GM12878 (cell line): ENCODE measurements around the gene ENG.

Experiments used
- BHLHE40 ChIP-seq, 2 experiments: fragments of 450-650 bp in 1 of 2; IDR thresholded peaks; 2 replicates each; pipeline ENCODE4 v1.6.1; 2011 to 2017; ENCODE audit warnings: low read depth in 2 of 2, borderline replicate concordance in 1 of 2, improper control_type of control experiment in 1 of 2, low read length in 1 of 2, mild to moderate bottlenecking in 1 of 2
- CBX5 ChIP-seq: sonication (generic); IDR thresholded peaks from 2 replicates; pipeline ENCODE4 v1.6.1; 2016; ENCODE audit warnings: low read depth, moderate library complexity, mild to moderate bottlenecking, inconsistent platforms
- EP300 ChIP-seq, 2 experiments: fragments of 150-350 bp in 1 of 2; IDR thresholded peaks; 2 replicates each; pipeline ENCODE4 v1.6.1; 2011 to 2012; ENCODE audit warnings: low read depth in 2 of 2, low read length in 2 of 2, borderline replicate concordance in 1 of 2, improper control_type of control experiment in 1 of 2, inconsistent platforms in 1 of 2; ENCODE audit not compliant: control insufficient read depth in 1 of 2
- HDGF ChIP-seq: fragments of 450-650 bp; IDR thresholded peaks from 2 replicates; pipeline ENCODE4 v1.6.1; 2016; ENCODE audit warnings: antibody characterized with exemption
- JUND ChIP-seq: IDR thresholded peaks from 2 replicates; pipeline ENCODE4 v1.6.1; 2012; ENCODE audit warnings: low read depth, mild to moderate bottlenecking, low read length, improper control_type of control experiment, moderate library complexity
- NFYB ChIP-seq: IDR thresholded peaks from 2 replicates; pipeline ENCODE4 v1.6.1; 2011; ENCODE audit warnings: low read depth, mild to moderate bottlenecking, low read length, improper control_type of control experiment, moderate library complexity; ENCODE audit not compliant: insufficient read depth
- POLR2AphosphoS5 ChIP-seq: IDR thresholded peaks from 2 replicates; pipeline ENCODE4 v1.6.1; 2011; ENCODE audit warnings: mild to moderate bottlenecking, low read length, inconsistent platforms
- SREBF2 ChIP-seq: IDR thresholded peaks from 2 replicates; pipeline ENCODE4 v1.6.1; 2012; ENCODE audit warnings: mild to moderate bottlenecking, low read length
- TAF1 ChIP-seq: IDR thresholded peaks from 2 replicates; pipeline ENCODE4 v1.6.1; 2011; ENCODE audit warnings: mild to moderate bottlenecking, low read depth, low read length, borderline replicate concordance
- TCF12 ChIP-seq: IDR thresholded peaks from 2 replicates; pipeline ENCODE4 v1.6.1; 2011; ENCODE audit warnings: low read depth, mild to moderate bottlenecking, low read length
- TF ChIP-seq, protein P1 (sequence below), 3 experiments: IDR thresholded peaks in 2 of 3; conservative IDR thresholded peaks in 1 of 3; 2 replicates each; pipeline ENCODE4 v1.5.1; 2011; ENCODE audit warnings: low read depth in 3 of 3, low read length in 3 of 3, mild to moderate bottlenecking in 3 of 3, control low read depth in 2 of 3, moderate library complexity in 2 of 3, inconsistent platforms in 1 of 3, mixed read lengths in 1 of 3; ENCODE audit not compliant: control insufficient read depth in 2 of 3, insufficient read depth in 1 of 3; ENCODE audit errors: extremely low read depth in 1 of 3
- TF ChIP-seq, protein P2 (sequence below): IDR thresholded peaks from 2 replicates; pipeline ENCODE4 v1.6.1; 2011; ENCODE audit warnings: low read depth, low read length, improper control_type of control experiment, borderline replicate concordance

DNA sequence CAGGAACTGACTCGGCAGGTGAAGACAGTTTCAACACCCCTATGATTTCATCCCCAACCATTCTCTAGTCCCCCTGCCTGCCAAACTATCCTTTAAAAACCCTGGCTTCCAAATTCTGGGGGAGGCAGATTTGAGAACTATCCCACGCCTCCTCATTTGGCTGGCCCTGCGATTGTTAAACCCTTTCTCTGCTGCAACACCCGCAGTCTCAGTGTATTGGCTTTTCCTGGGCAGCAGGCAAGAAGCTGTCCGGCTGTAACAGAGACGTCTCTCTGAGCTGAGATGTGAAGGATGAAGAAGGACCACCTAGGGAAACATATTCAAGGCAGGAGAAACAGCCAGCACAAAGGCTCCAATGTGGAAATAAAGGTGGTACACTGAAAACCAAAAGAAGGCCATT, 38.4 kb upstream of the ENG start:
- TF ChIP-seq, protein P1, sequence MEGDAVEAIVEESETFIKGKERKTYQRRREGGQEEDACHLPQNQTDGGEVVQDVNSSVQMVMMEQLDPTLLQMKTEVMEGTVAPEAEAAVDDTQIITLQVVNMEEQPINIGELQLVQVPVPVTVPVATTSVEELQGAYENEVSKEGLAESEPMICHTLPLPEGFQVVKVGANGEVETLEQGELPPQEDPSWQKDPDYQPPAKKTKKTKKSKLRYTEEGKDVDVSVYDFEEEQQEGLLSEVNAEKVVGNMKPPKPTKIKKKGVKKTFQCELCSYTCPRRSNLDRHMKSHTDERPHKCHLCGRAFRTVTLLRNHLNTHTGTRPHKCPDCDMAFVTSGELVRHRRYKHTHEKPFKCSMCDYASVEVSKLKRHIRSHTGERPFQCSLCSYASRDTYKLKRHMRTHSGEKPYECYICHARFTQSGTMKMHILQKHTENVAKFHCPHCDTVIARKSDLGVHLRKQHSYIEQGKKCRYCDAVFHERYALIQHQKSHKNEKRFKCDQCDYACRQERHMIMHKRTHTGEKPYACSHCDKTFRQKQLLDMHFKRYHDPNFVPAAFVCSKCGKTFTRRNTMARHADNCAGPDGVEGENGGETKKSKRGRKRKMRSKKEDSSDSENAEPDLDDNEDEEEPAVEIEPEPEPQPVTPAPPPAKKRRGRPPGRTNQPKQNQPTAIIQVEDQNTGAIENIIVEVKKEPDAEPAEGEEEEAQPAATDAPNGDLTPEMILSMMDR (IDR thresholded peaks at IDR 0.05 in 2 of 3, conservative IDR thresholded peaks at IDR 0.05 in 1 of 3; ENCODE audit: control insufficient read depth in 2 of 3, extremely low read depth in 1 of 3, insufficient read depth in 1 of 3, low read depth in 3 of 3, low read length in 3 of 3), result no peak
- no peak for TF ChIP-seq TAF1
- TF ChIP-seq CBX5, result peak; percentile 79; the same call in 1 of the 2 replicates
- TF ChIP-seq BHLHE40 (IDR thresholded peaks at IDR 0.05; ENCODE audit: borderline replicate concordance in 1 of 2, low read depth in 2 of 2, low read length in 1 of 2), result no peak
- TF ChIP-seq NFYB, result no peak
- TF ChIP-seq TCF12, result no peak
- TF ChIP-seq JUND, result no peak
- TF ChIP-seq POLR2AphosphoS5, result no peak
- TF ChIP-seq EP300 (IDR thresholded peaks at IDR 0.05; ENCODE audit: borderline replicate concordance in 1 of 2, control insufficient read depth in 1 of 2, low read depth in 2 of 2, low read length in 2 of 2), result no peak
- TF ChIP-seq, protein P2, sequence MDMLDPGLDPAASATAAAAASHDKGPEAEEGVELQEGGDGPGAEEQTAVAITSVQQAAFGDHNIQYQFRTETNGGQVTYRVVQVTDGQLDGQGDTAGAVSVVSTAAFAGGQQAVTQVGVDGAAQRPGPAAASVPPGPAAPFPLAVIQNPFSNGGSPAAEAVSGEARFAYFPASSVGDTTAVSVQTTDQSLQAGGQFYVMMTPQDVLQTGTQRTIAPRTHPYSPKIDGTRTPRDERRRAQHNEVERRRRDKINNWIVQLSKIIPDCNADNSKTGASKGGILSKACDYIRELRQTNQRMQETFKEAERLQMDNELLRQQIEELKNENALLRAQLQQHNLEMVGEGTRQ, result no peak
- no peak for TF ChIP-seq SREBF2
- TF ChIP-seq HDGF, result no peak
